ENCODE measurements around the gene P4HA2. TPM values are rescaled to one million over a fixed set of nuclear protein-coding genes. Genes with fewer than 3 reads are reported as not detected.
"Not testable (repeated sequence)": the region's sequence is repeated elsewhere in the genome, so short reads cannot be mapped to it uniquely, and the experiment has no call there.

The P4HA2 gene
- polyA plus RNA-seq, 1 of the 3 experiments (the other 2 are of a cell fraction): 67.2 TPM

DNA sequence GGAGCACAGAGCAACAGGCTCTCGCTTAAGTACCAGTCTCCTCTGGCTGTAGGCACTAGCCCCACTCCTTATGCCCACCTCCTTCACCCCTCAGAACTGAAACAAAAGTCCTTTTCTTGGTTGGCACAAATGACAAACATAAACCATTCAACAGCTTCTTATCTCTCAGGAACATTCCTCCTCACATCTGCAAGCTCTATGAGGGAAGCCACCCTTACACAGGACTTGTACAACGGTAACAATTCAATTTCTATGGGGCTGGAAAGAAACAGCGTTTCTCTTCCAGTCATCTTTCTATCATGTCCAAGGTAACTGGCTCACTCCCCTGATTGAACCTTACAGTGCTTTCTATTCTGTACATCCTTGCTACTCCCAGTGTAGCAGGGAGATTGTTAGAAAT lies 80.0 kb downstream of the P4HA2 start (continued):
- TF ChIP-seq, protein P1, sequence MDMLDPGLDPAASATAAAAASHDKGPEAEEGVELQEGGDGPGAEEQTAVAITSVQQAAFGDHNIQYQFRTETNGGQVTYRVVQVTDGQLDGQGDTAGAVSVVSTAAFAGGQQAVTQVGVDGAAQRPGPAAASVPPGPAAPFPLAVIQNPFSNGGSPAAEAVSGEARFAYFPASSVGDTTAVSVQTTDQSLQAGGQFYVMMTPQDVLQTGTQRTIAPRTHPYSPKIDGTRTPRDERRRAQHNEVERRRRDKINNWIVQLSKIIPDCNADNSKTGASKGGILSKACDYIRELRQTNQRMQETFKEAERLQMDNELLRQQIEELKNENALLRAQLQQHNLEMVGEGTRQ (IDR thresholded peaks at IDR 0.05; ENCODE audit: borderline replicate concordance, low read depth, low read length): no peak
- TF ChIP-seq TEAD4 (IDR thresholded peaks at IDR 0.05; ENCODE audit: borderline replicate concordance, insufficient read depth): no peak
- TF ChIP-seq, protein P2, sequence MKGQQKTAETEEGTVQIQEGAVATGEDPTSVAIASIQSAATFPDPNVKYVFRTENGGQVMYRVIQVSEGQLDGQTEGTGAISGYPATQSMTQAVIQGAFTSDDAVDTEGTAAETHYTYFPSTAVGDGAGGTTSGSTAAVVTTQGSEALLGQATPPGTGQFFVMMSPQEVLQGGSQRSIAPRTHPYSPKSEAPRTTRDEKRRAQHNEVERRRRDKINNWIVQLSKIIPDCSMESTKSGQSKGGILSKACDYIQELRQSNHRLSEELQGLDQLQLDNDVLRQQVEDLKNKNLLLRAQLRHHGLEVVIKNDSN (IDR thresholded peaks at IDR 0.05; ENCODE audit: borderline replicate concordance, low read depth): no peak
- TF ChIP-seq FOXM1 (IDR thresholded peaks at IDR 0.05; ENCODE audit: low read depth): no peak
- TF ChIP-seq RAD21 (IDR thresholded peaks at IDR 0.05; ENCODE audit: low read length): no peak

GRCh38 chr5:132145326-132145725 lies 82.3 kb downstream of the P4HA2 start:
- H3F3A ChIP-seq (replicated peaks; ENCODE audit: insufficient read depth); H3K4me1 ChIP-seq (ENCODE audit: control insufficient read depth in 1 of 2, insufficient read depth in 2 of 2, low read depth in 1 of 2, low read length in 1 of 2); H3K9ac ChIP-seq; H3K4me2 ChIP-seq; H3K36me3 ChIP-seq (replicated peaks in 1 of 2; ENCODE audit: control insufficient read depth in 1 of 2, insufficient read depth in 2 of 2, low read length in 1 of 2); H4K20me1 ChIP-seq (ENCODE audit: insufficient read depth); H3K4me3 ChIP-seq (ENCODE audit: low read depth in 2 of 2, low read length in 1 of 2); H3K27ac ChIP-seq (ENCODE audit: low read depth in 2 of 2, low read length in 1 of 2); H3K9me3 ChIP-seq; H3K9me2 ChIP-seq; H3K79me2 ChIP-seq (ENCODE audit: insufficient read depth); CTCF ChIA-PET; H3K27me3 ChIP-seq (ENCODE audit: insufficient read depth); POLR2A ChIA-PET; H2AFZ ChIP-seq (ENCODE audit: low read depth); DNase-seq: not testable (repeated sequence)
- 51% methylated on average over 3 of the region's 3 CpGs for WGBS (ENCODE audit: low lambda C conversion rate)

DNA sequence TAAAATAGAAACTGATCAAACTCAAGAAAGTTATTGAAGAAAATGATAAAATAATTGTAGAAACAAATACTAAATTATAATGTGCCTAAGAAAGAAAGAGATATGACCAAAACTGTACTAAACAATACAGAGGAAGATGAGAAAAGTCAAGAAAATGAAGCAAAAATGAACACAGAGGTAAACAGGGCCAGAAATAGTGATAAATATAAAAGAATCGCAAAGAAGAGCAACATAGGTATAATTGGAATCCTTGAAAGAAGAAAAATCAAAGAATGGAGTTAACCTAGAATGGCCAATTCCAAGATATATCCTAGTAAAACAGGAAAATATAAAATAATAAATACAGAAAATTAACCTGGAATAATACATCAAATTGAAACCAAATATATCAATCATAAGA lies 84.5 kb downstream of the P4HA2 start:
- ChIA-PET POLR2A (no interaction called here), CTCF (no interaction called here)
- Histone ChIP-seq H3K27ac (ENCODE audit: low read depth in 2 of 2, low read length in 1 of 2) (no peak overlapping the region), H3K4me1 (ENCODE audit: control insufficient read depth in 1 of 2, insufficient read depth in 2 of 2, low read depth in 1 of 2, low read length in 1 of 2) (no peaks in the 10 kb centered on the region), H3K27me3 (ENCODE audit: insufficient read depth) (no peaks in the 10 kb centered on the region; the same call in 1 of the 2 replicates), H3F3A (replicated peaks; ENCODE audit: insufficient read depth) (no peaks in the 10 kb centered on the region), H3K79me2 (ENCODE audit: insufficient read depth) (no peaks in the 10 kb centered on the region), H3K36me3 (replicated peaks in 1 of 2; ENCODE audit: control insufficient read depth in 1 of 2, insufficient read depth in 2 of 2, low read length in 1 of 2) (no peaks in the 10 kb centered on the region), H3K4me2 (no peak overlapping the region), H4K20me1 (ENCODE audit: insufficient read depth) (no peaks in the 10 kb centered on the region), H3K9me2 (no peaks in the 10 kb centered on the region), H3K4me3 (ENCODE audit: low read depth in 2 of 2, low read length in 1 of 2) (no peak overlapping the region), H3K9ac (no peak overlapping the region), H3K9me3 (peaks cover 11% of the 10 kb centered on the region), H2AFZ (ENCODE audit: low read depth) (no peak overlapping the region)
- 19% methylated on average over 1 of the region's 1 CpG for WGBS (ENCODE audit: low lambda C conversion rate)
- DNase-seq: no peak
- TF ChIP-seq ELF1 (IDR thresholded peaks at IDR 0.05): no peak
- no peak for TF ChIP-seq EZH2phosphoT487 (IDR thresholded peaks at IDR 0.05; ENCODE audit: borderline replicate concordance, low read depth)
- TF ChIP-seq RAD21 (IDR thresholded peaks at IDR 0.05; ENCODE audit: low read length): no peak
- no peak for TF ChIP-seq RCOR1 (IDR thresholded peaks at IDR 0.05; ENCODE audit: low read length)
- no peak for TF ChIP-seq GABPA (IDR thresholded peaks at IDR 0.05; ENCODE audit: low read depth)
- no peak for TF ChIP-seq GATA2 (CRISPR knock-in tag; IDR thresholded peaks at IDR 0.05)
- no peak for TF ChIP-seq TAF1 (IDR thresholded peaks at IDR 0.05; ENCODE audit: borderline replicate concordance, low read depth, low read length)
- TF ChIP-seq MEF2A (IDR thresholded peaks at IDR 0.05; ENCODE audit: borderline replicate concordance, low read depth): no peak
- TF ChIP-seq, protein P3, sequence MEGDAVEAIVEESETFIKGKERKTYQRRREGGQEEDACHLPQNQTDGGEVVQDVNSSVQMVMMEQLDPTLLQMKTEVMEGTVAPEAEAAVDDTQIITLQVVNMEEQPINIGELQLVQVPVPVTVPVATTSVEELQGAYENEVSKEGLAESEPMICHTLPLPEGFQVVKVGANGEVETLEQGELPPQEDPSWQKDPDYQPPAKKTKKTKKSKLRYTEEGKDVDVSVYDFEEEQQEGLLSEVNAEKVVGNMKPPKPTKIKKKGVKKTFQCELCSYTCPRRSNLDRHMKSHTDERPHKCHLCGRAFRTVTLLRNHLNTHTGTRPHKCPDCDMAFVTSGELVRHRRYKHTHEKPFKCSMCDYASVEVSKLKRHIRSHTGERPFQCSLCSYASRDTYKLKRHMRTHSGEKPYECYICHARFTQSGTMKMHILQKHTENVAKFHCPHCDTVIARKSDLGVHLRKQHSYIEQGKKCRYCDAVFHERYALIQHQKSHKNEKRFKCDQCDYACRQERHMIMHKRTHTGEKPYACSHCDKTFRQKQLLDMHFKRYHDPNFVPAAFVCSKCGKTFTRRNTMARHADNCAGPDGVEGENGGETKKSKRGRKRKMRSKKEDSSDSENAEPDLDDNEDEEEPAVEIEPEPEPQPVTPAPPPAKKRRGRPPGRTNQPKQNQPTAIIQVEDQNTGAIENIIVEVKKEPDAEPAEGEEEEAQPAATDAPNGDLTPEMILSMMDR (IDR thresholded peaks at IDR 0.05): no peak
- no peak for TF ChIP-seq NRF1 (IDR thresholded peaks at IDR 0.05; ENCODE audit: low read depth, low read length)
- TF ChIP-seq FOSL2 (IDR thresholded peaks at IDR 0.05; ENCODE audit: borderline replicate concordance, low read depth): no peak
- TF ChIP-seq IRF3 (IDR thresholded peaks at IDR 0.05; ENCODE audit: low read depth, low read length): no peak
- no peak for TF ChIP-seq POLR2AphosphoS5 (IDR thresholded peaks at IDR 0.05; ENCODE audit: low read depth, low read length)
- TF ChIP-seq SIN3A (IDR thresholded peaks at IDR 0.05; ENCODE audit: borderline replicate concordance, low read depth, low read length): no peak
- no peak for TF ChIP-seq ZBTB33 (IDR thresholded peaks at IDR 0.05; ENCODE audit: borderline replicate concordance, low read depth)
- TF ChIP-seq, protein P1 (IDR thresholded peaks at IDR 0.05; ENCODE audit: borderline replicate concordance, low read depth, low read length): no peak

Measured in SK-N-SH (cell line).